MM.1S (cell line): ENCODE measurements around the gene LPCAT4.

Source experiments
- DNase-seq: peaks from one replicate; pipeline ENCODE4 v3.0.0-alpha.2; 2015
- H2AFZ ChIP-seq: fragments of 300-600 bp; sonication (generic); 2 replicates; pipeline ENCODE4 v1.6.0; 2016; ENCODE audit warnings: antibody characterized with exemption, low read length
- H3F3A ChIP-seq: fragments of 300-600 bp; sonication (generic); 2 replicates; pipeline ENCODE4 v1.6.1; 2016; ENCODE audit warnings: mild to moderate bottlenecking, antibody characterized with exemption, low read length, moderate library complexity, mixed read lengths; ENCODE audit not compliant: insufficient read depth
- H3K27ac ChIP-seq: fragments of 300-600 bp; sonication (generic); 2 replicates; pipeline ENCODE4 v1.5.1; 2016; ENCODE audit warnings: mild to moderate bottlenecking, low read length
- H3K27me3 ChIP-seq: fragments of 300-600 bp; sonication (generic); replicated peaks from 2 replicates; pipeline ENCODE4 v1.6.0; 2016; ENCODE audit warnings: low read length; ENCODE audit not compliant: insufficient read depth
- H3K36me3 ChIP-seq: fragments of 300-600 bp; sonication (generic); replicated peaks from 2 replicates; pipeline ENCODE4 v1.6.1; 2016; ENCODE audit warnings: mild to moderate bottlenecking, low read length, mixed read lengths; ENCODE audit not compliant: insufficient read depth
- H3K4me1 ChIP-seq: fragments of 300-600 bp; sonication (generic); 2 replicates; pipeline ENCODE4 v1.6.1; 2016; ENCODE audit warnings: low read length, mixed read lengths
- H3K4me2 ChIP-seq: fragments of 300-600 bp; sonication (generic); 2 replicates; pipeline ENCODE4 v1.6.0; 2016; ENCODE audit warnings: low read depth, low read length
- H3K4me3 ChIP-seq: fragments of 300-600 bp; sonication (generic); 2 replicates; pipeline ENCODE4 v1.5.1; 2016; ENCODE audit warnings: low read length, mixed read lengths
- H3K79me2 ChIP-seq: fragments of 300-600 bp; sonication (generic); 2 replicates; pipeline ENCODE4 v1.6.1; 2016; ENCODE audit warnings: mixed run types, low read length, mixed read lengths
- H3K9ac ChIP-seq: fragments of 300-600 bp; sonication (generic); 2 replicates; pipeline ENCODE4 v1.6.1; 2016; ENCODE audit warnings: low read length, mixed read lengths
- H3K9me2 ChIP-seq: fragments of 300-600 bp; sonication (generic); replicated peaks from 2 replicates; pipeline ENCODE4 v1.6.1; 2016; ENCODE audit warnings: mild to moderate bottlenecking, low read length, mixed read lengths; ENCODE audit not compliant: insufficient read depth
- H3K9me3 ChIP-seq: fragments of 300-600 bp; sonication (generic); replicated peaks from 2 replicates; pipeline ENCODE4 v1.6.1; 2016; ENCODE audit warnings: mild to moderate bottlenecking, low read length, mixed read lengths; ENCODE audit not compliant: insufficient read depth
- H4K20me1 ChIP-seq: fragments of 300-600 bp; sonication (generic); 2 replicates; pipeline ENCODE4 v1.6.1; 2016; ENCODE audit warnings: mild to moderate bottlenecking, low read length, moderate library complexity, mixed read lengths; ENCODE audit not compliant: insufficient read depth
- EZH2 ChIP-seq: fragments of 300-600 bp; sonication (generic); optimal IDR thresholded peaks from 2 replicates; pipeline ENCODE3; 2017; ENCODE audit warnings: low read depth, mild to moderate bottlenecking, antibody characterized with exemption, low read length, mixed read lengths
- EZH2phosphoT487 ChIP-seq: fragments of 300-600 bp; sonication (generic); IDR thresholded peaks from 2 replicates; pipeline ENCODE4 v1.6.1; 2018; ENCODE audit warnings: antibody characterized with exemption, low read length
- TF ChIP-seq, protein P1 (sequence below): fragments of 300-600 bp; sonication (generic); IDR thresholded peaks from 2 replicates; pipeline ENCODE4 v1.5.1; 2016; ENCODE audit warnings: antibody characterized with exemption, low read length, mixed read lengths

Gene LPCAT4

DNA sequence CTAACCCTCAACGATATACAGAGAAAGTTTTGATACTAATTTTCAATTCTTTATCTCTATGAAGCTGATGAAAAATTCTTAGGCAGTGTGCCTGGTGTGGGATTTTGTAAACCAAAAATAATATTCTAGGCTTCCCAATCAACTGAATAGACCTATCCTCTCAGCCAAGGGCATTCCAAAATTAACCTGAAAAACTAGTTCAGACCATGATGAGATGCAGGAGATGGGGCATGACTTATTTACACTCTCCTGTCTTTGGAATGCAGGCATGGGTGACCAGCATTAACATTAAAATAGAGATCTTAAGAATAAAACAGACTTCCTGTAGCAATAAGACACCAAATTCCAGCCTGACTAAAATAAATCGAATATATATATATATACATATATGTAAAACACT is 7.8 kb upstream of the LPCAT4 start:
- peaks cover 5% of the 10 kb centered on the region for H3F3A ChIP-seq
- DNase-seq, result no peak
- H4K20me1 ChIP-seq, result no peaks in the 10 kb centered on the region
- H3K9me2 ChIP-seq, result no peaks in the 10 kb centered on the region
- no peak overlapping the region for H3K4me2 ChIP-seq
- no peaks in the 10 kb centered on the region for H3K79me2 ChIP-seq
- H3K27me3 ChIP-seq, result no peaks in the 10 kb centered on the region
- H3K9ac ChIP-seq, result no peak overlapping the region
- H3K4me1 ChIP-seq, result no peaks in the 10 kb centered on the region
- TF ChIP-seq EZH2phosphoT487 (no peak), EZH2 (no peak)
- TF ChIP-seq, protein P1, sequence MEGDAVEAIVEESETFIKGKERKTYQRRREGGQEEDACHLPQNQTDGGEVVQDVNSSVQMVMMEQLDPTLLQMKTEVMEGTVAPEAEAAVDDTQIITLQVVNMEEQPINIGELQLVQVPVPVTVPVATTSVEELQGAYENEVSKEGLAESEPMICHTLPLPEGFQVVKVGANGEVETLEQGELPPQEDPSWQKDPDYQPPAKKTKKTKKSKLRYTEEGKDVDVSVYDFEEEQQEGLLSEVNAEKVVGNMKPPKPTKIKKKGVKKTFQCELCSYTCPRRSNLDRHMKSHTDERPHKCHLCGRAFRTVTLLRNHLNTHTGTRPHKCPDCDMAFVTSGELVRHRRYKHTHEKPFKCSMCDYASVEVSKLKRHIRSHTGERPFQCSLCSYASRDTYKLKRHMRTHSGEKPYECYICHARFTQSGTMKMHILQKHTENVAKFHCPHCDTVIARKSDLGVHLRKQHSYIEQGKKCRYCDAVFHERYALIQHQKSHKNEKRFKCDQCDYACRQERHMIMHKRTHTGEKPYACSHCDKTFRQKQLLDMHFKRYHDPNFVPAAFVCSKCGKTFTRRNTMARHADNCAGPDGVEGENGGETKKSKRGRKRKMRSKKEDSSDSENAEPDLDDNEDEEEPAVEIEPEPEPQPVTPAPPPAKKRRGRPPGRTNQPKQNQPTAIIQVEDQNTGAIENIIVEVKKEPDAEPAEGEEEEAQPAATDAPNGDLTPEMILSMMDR, result no peak
- no peaks in the 10 kb centered on the region for H3K9me3 ChIP-seq
- H3K36me3 ChIP-seq, result no peaks in the 10 kb centered on the region
- H3K27ac ChIP-seq, result no peak overlapping the region
- H2AFZ ChIP-seq, result no peak overlapping the region
- no peak overlapping the region for H3K4me3 ChIP-seq

- H3K36me3 ChIP-seq, result no peaks in the 10 kb centered on the region
- TF ChIP-seq EZH2 (no peak), EZH2phosphoT487 (no peak)
- TF ChIP-seq, protein P1, result no peak
- H3K9me2 ChIP-seq, result no peaks in the 10 kb centered on the region
- DNase-seq, result no peak
- no peaks in the 10 kb centered on the region for H3K4me1 ChIP-seq
- no peak overlapping the region for H3K9ac ChIP-seq
- H3K9me3 ChIP-seq, result no peaks in the 10 kb centered on the region
- H3K4me2 ChIP-seq, result no peak overlapping the region
- H2AFZ ChIP-seq, result no peak overlapping the region
- no peaks in the 10 kb centered on the region for H3K79me2 ChIP-seq
- no peak overlapping the region for H3K4me3 ChIP-seq
- no peak overlapping the region for H3K27ac ChIP-seq
- peaks cover 12% of the 10 kb centered on the region for H3F3A ChIP-seq
- H3K27me3 ChIP-seq, result no peaks in the 10 kb centered on the region
- H4K20me1 ChIP-seq, result no peaks in the 10 kb centered on the region
Measured at GRCh38 chr15:34373951-34374350, 7.0 kb upstream of the LPCAT4 start.

- H3F3A ChIP-seq, result peaks cover 34% of the 10 kb centered on the region
- H3K79me2 ChIP-seq, result peaks cover 13% of the 10 kb centered on the region
- no peak overlapping the region for H3K4me2 ChIP-seq
- no peaks in the 10 kb centered on the region for H3K36me3 ChIP-seq
- H3K9me3 ChIP-seq, result no peaks in the 10 kb centered on the region
- H3K9ac ChIP-seq, result no peak overlapping the region
- no peak overlapping the region for H3K27ac ChIP-seq
- 0 out of 2 replicates have a peak, but pooled peaks cover 2% of the 10 kb centered on the region for H3K4me1 ChIP-seq
- no peaks in the 10 kb centered on the region for H4K20me1 ChIP-seq
- H3K4me3 ChIP-seq, result no peak overlapping the region
- no peak for DNase-seq
- TF ChIP-seq EZH2phosphoT487, result no peak
- TF ChIP-seq, protein P1, result no peak
- no peak for TF ChIP-seq EZH2
- H3K27me3 ChIP-seq, result no peaks in the 10 kb centered on the region
- no peaks in the 10 kb centered on the region for H3K9me2 ChIP-seq
- no peak overlapping the region for H2AFZ ChIP-seq
Measured at GRCh38 chr15:34370643-34371042, 3.6 kb upstream of the LPCAT4 start.
